ENCODE measurements around the gene NRL. TPM values are rescaled to one million over a fixed set of nuclear protein-coding genes. Genes with fewer than 3 reads are reported as not detected.

The NRL gene
- total RNA-seq, 4 donors from 2014 or later, result 1.0 to 3.0 (median 1.1) TPM; not detected in 1

- no peak for TF ChIP-seq CTCF (IDR thresholded peaks at IDR 0.05; ENCODE audit: low read depth)
These were observed 6.5 kb upstream of the NRL start for GRCh38 chr14:24121210-24121609.

GRCh38 chr14:24119691-24120090 lies 4.9 kb upstream of the NRL start:
- no peak for TF ChIP-seq CTCF (IDR thresholded peaks at IDR 0.05; ENCODE audit: low read depth)

GRCh38 chr14:24117179-24117578 lies 2.4 kb upstream of the NRL start:
- no peak for TF ChIP-seq CTCF (IDR thresholded peaks at IDR 0.05; ENCODE audit: low read depth)

- no peak for TF ChIP-seq CTCF (IDR thresholded peaks at IDR 0.05; ENCODE audit: low read depth)
These were observed 1.5 kb upstream of the NRL start for GRCh38 chr14:24116128-24116814.

GRCh38 chr14:24115422-24116127 lies 826 bp upstream of the NRL start:
- no peak for TF ChIP-seq CTCF (IDR thresholded peaks at IDR 0.05; ENCODE audit: low read depth)

- no peak for TF ChIP-seq CTCF (IDR thresholded peaks at IDR 0.05; ENCODE audit: low read depth)
These were observed 783 bp downstream of the NRL start for GRCh38 chr14:24113801-24114531.

GRCh38 chr14:24113379-24113800 lies 1.4 kb downstream of the NRL start:
- no peak for TF ChIP-seq CTCF (IDR thresholded peaks at IDR 0.05; ENCODE audit: low read depth)
